ENCODE results near the gene DISC1.

The DISC1 gene

DNA sequence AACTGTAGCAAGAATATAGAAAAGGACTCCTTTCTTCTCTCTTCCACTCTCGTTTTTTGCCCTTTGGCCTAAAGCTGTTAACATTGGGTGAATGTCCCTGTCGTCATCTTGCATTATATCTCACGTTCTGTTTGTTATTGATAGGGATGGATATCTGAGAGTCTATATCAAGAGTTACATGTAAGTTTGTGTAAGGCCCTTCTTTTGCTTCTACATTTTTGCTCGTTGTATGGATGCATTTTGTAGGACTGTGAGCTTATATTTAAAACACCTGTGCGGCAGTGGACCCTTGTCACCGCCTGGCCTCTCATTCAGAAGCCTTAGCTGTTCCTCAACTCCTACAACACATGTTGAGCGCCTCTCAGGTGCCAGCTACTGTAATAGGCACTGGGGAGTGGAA, 211.9 kb downstream of the DISC1 start:
- no peaks in the 10 kb centered on the region for H3K9me3 ChIP-seq (ENCODE audit: control insufficient read depth in 1 of 2, low read length in 2 of 2)
- peaks cover 9 to 14% of the 10 kb centered on the region in 2 donors for H3K4me1 ChIP-seq (ENCODE audit: control insufficient read depth in 1 of 2, insufficient read depth in 2 of 2, low read length in 2 of 2)

GRCh38 chr1:231839999-231840398, 213.4 kb downstream of the DISC1 start:
- H3K27me3 ChIP-seq (ENCODE audit: control insufficient read depth in 1 of 2, insufficient read depth in 2 of 2, low read length in 2 of 2) = no peaks in the 10 kb centered on the region
- peaks cover 10 to 15% of the 10 kb centered on the region in 2 donors for H3K4me1 ChIP-seq (ENCODE audit: control insufficient read depth in 1 of 2, insufficient read depth in 2 of 2, low read length in 2 of 2)
- no peaks in the 10 kb centered on the region for H3K36me3 ChIP-seq (ENCODE audit: control insufficient read depth in 1 of 2, insufficient read depth in 2 of 2, low read length in 2 of 2)
- no peak overlapping the region for H3K9ac ChIP-seq (ENCODE audit: low read depth in 1 of 2, low read length in 2 of 2)
- H3K4me3 ChIP-seq (ENCODE audit: low read depth in 1 of 2, low read length in 2 of 2) = no peak overlapping the region
- no peaks in the 10 kb centered on the region for H3K9me3 ChIP-seq (ENCODE audit: control insufficient read depth in 1 of 2, low read length in 2 of 2)
- H3K27ac ChIP-seq (ENCODE audit: low read depth, low read length) = no peak overlapping the region

More for the DNA sequence above, 211.9 kb downstream of the DISC1 start:
- no peak overlapping the region for H3K9ac ChIP-seq (ENCODE audit: low read depth in 1 of 2, low read length in 2 of 2)
- H3K4me3 ChIP-seq (ENCODE audit: low read depth in 1 of 2, low read length in 2 of 2) = no peak overlapping the region
- no peaks in the 10 kb centered on the region for H3K27me3 ChIP-seq (ENCODE audit: control insufficient read depth in 1 of 2, insufficient read depth in 2 of 2, low read length in 2 of 2)
- H3K27ac ChIP-seq (ENCODE audit: low read depth, low read length) = no peak overlapping the region
- no peaks in the 10 kb centered on the region for H3K36me3 ChIP-seq (ENCODE audit: control insufficient read depth in 1 of 2, insufficient read depth in 2 of 2, low read length in 2 of 2)

DNA sequence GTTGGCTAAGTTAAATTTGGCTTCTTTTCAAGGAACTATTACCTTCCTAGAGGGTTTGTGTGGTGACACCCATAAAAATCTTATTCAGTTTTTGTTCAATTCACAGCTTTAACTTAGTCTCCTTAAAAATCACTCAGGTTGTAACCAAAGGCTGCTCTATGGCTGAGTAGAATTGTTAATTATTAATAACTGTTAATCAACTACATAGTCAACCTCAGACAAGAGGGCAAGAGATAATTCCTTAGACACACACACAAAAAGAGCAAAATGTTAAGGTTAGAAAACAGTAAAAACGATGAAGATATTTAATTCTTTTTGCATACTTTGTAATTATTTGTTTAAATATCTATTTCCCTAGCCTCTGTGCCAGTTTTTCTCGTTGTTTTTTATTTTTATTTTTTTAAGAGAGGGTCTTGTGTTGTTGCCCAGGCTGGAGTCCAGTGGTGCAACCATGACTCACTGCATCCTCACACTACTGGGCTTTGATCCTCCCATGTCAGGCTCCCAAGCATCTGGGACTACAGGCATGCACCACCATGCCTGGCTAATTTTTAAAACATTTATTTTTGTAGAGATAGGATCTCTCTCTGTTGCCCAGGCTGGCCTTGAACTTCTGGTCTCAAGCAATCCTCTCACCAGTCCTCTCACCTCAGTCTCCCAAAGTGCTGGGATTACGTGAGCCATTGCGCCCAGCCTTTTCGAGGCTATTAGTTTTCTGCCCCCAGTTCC, 215.2 kb downstream of the DISC1 start:
- no peaks in the 10 kb centered on the region for H3K27me3 ChIP-seq (ENCODE audit: control insufficient read depth in 1 of 2, insufficient read depth in 2 of 2, low read length in 2 of 2)
- no peaks in the 10 kb centered on the region for H3K36me3 ChIP-seq (ENCODE audit: control insufficient read depth in 1 of 2, insufficient read depth in 2 of 2, low read length in 2 of 2)
- H3K4me1 ChIP-seq (ENCODE audit: control insufficient read depth in 1 of 2, insufficient read depth in 2 of 2, low read length in 2 of 2) = peaks cover 10 to 17% of the 10 kb centered on the region in 2 donors
- no peaks in the 10 kb centered on the region for H3K9me3 ChIP-seq (ENCODE audit: control insufficient read depth in 1 of 2, low read length in 2 of 2)
- no peak overlapping the region for H3K4me3 ChIP-seq (ENCODE audit: low read depth in 1 of 2, low read length in 2 of 2)
- no peak overlapping the region for H3K9ac ChIP-seq (ENCODE audit: low read depth in 1 of 2, low read length in 2 of 2)
- no peak overlapping the region for H3K27ac ChIP-seq (ENCODE audit: low read depth, low read length)

GRCh38 chr1:231842441-231842840, 215.9 kb downstream of the DISC1 start:
- H3K4me1 ChIP-seq (ENCODE audit: control insufficient read depth in 1 of 2, insufficient read depth in 2 of 2, low read length in 2 of 2) = peaks cover 10 to 17% of the 10 kb centered on the region in 2 donors
- no peak overlapping the region for H3K4me3 ChIP-seq (ENCODE audit: low read depth in 1 of 2, low read length in 2 of 2)
- H3K9me3 ChIP-seq (ENCODE audit: control insufficient read depth in 1 of 2, low read length in 2 of 2) = no peaks in the 10 kb centered on the region
- H3K27me3 ChIP-seq (ENCODE audit: control insufficient read depth in 1 of 2, insufficient read depth in 2 of 2, low read length in 2 of 2) = no peaks in the 10 kb centered on the region
- no peak overlapping the region for H3K27ac ChIP-seq (ENCODE audit: low read depth, low read length)
- H3K36me3 ChIP-seq (ENCODE audit: control insufficient read depth in 1 of 2, insufficient read depth in 2 of 2, low read length in 2 of 2) = no peaks in the 10 kb centered on the region
- no peak overlapping the region for H3K9ac ChIP-seq (ENCODE audit: low read depth in 1 of 2, low read length in 2 of 2)

DNA sequence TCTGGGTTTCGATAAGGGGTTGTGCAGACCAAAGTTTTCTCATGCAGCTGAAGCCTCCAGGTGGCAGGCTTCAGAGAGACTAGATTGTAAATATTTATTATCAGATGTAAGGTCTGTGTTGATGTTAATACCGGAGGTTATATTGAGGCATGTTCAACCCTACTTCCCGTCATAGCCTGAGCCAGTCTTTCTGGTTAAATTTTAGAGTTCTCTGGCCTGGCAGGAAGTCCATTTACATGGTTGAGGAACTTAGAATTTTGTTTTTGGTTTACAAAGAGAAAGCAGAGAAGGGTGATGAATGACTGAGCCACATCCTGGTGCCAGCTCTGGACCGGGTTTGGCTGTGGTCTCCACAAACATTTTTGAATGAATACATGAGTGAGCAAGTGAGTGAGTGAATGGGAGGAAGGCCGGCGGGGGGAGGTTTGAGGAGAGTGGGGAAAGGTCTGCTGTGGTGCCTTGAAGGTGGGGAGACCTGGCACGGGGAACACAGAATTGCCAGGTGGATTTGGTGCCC, 218.5 kb downstream of the DISC1 start:
- Histone ChIP-seq H3K4me1 (ENCODE audit: control insufficient read depth in 1 of 2, insufficient read depth in 2 of 2, low read length in 2 of 2) (peaks cover 10 to 17% of the 10 kb centered on the region in 2 donors), H3K27me3 (ENCODE audit: control insufficient read depth in 1 of 2, insufficient read depth in 2 of 2, low read length in 2 of 2) (no peaks in the 10 kb centered on the region), H3K9ac (ENCODE audit: low read depth in 1 of 2, low read length in 2 of 2) (no peak overlapping the region), H3K27ac (ENCODE audit: low read depth, low read length) (no peak overlapping the region), H3K36me3 (ENCODE audit: control insufficient read depth in 1 of 2, insufficient read depth in 2 of 2, low read length in 2 of 2) (no peaks in the 10 kb centered on the region), H3K4me3 (ENCODE audit: low read depth in 1 of 2, low read length in 2 of 2) (no peak overlapping the region), H3K9me3 (ENCODE audit: control insufficient read depth in 1 of 2, low read length in 2 of 2) (no peaks in the 10 kb centered on the region)

DNA sequence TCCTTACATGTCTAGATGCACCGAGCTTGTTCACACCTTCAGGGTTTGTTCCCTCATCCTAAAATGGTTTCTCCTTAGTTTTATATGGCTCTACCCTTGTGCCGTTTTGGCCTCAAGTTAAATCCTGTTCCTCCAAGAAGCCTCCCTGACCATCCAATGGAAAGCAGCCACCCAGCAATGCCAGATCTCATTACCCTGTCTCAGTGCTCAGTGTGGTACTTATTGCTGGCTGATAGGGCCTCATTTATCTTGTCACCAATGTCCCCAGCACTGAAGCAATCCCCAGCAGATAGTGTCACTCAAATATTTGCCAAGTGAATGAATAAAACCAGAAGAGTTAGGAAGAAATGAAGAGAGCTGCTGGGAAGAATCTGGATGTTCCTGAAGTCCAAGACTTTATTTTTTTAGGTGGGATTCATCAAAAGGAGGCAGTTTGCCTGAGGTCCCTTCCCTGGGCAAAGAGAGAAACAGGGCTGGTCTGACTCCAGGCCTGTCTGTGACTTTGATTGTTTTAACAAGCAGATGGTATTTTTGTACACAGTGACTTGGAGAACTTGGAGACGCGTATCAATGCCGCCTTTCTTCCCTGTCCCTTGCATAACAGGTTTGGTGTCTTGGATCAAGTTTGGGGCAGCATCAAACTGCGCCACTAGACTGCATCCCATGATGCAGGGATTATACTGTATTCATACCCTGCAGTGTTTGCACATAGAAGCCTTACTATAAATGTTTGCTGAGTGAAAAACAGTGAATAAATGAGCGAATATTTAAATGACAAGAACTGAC, 221.2 kb downstream of the DISC1 start:
- H3K9ac ChIP-seq (ENCODE audit: low read depth in 1 of 2, low read length in 2 of 2) = no peak overlapping the region
- no peaks in the 10 kb centered on the region for H3K9me3 ChIP-seq (ENCODE audit: control insufficient read depth in 1 of 2, low read length in 2 of 2)
- no peaks in the 10 kb centered on the region for H3K27me3 ChIP-seq (ENCODE audit: control insufficient read depth in 1 of 2, insufficient read depth in 2 of 2, low read length in 2 of 2)
- H3K27ac ChIP-seq (ENCODE audit: low read depth, low read length) = no peak overlapping the region
- H3K4me1 ChIP-seq (ENCODE audit: control insufficient read depth in 1 of 2, insufficient read depth in 2 of 2, low read length in 2 of 2) = peaks cover 5 to 7% of the 10 kb centered on the region in 2 donors
- no peak overlapping the region for H3K4me3 ChIP-seq (ENCODE audit: low read depth in 1 of 2, low read length in 2 of 2)
- H3K36me3 ChIP-seq (ENCODE audit: control insufficient read depth in 1 of 2, insufficient read depth in 2 of 2, low read length in 2 of 2) = no peaks in the 10 kb centered on the region

GRCh38 chr1:231849981-231850380, 223.4 kb downstream of the DISC1 start:
- H3K27ac ChIP-seq (ENCODE audit: low read depth, low read length) = no peak overlapping the region
- H3K9me3 ChIP-seq (ENCODE audit: control insufficient read depth in 1 of 2, low read length in 2 of 2) = no peaks in the 10 kb centered on the region
- no peak overlapping the region for H3K4me3 ChIP-seq (ENCODE audit: low read depth in 1 of 2, low read length in 2 of 2)
- peaks cover 4 to 7% of the 10 kb centered on the region in 2 donors for H3K4me1 ChIP-seq (ENCODE audit: control insufficient read depth in 1 of 2, insufficient read depth in 2 of 2, low read length in 2 of 2)
- H3K36me3 ChIP-seq (ENCODE audit: control insufficient read depth in 1 of 2, insufficient read depth in 2 of 2, low read length in 2 of 2) = no peaks in the 10 kb centered on the region
- H3K27me3 ChIP-seq (ENCODE audit: control insufficient read depth in 1 of 2, insufficient read depth in 2 of 2, low read length in 2 of 2) = no peaks in the 10 kb centered on the region
- no peak overlapping the region for H3K9ac ChIP-seq (ENCODE audit: low read depth in 1 of 2, low read length in 2 of 2)

DNA sequence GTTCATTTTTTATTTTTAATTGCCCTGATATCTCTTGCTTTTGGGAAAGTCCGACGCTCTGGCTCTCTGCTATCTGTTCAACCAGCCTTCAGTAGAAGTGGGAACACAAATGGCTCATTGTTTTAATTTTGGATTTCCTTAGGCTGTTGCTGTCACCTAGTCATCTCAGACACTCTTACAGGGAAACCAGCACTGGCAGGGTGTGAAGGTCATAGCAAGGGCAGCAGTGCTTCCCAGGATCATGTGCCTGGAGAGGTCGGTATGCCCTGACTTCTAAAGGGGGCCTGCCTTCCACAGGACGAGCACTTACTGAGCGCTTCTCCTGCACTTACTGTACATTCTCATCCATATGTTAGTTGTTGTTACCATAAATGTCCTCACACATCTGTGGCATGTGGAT, 224.2 kb downstream of the DISC1 start:
- H3K9ac ChIP-seq (ENCODE audit: low read depth in 1 of 2, low read length in 2 of 2) = no peak overlapping the region
- no peaks in the 10 kb centered on the region for H3K9me3 ChIP-seq (ENCODE audit: control insufficient read depth in 1 of 2, low read length in 2 of 2)
- H3K27ac ChIP-seq (ENCODE audit: low read depth, low read length) = no peak overlapping the region
- H3K27me3 ChIP-seq (ENCODE audit: control insufficient read depth in 1 of 2, insufficient read depth in 2 of 2, low read length in 2 of 2) = no peaks in the 10 kb centered on the region
- no peaks in the 10 kb centered on the region for H3K4me1 ChIP-seq (ENCODE audit: control insufficient read depth in 1 of 2, insufficient read depth in 2 of 2, low read length in 2 of 2)
- no peak overlapping the region for H3K4me3 ChIP-seq (ENCODE audit: low read depth in 1 of 2, low read length in 2 of 2)
- no peaks in the 10 kb centered on the region for H3K36me3 ChIP-seq (ENCODE audit: control insufficient read depth in 1 of 2, insufficient read depth in 2 of 2, low read length in 2 of 2)

GRCh38 chr1:231853588-231854207, 227.1 kb downstream of the DISC1 start:
- H3K9ac ChIP-seq (ENCODE audit: low read depth in 1 of 2, low read length in 2 of 2) = no peak overlapping the region
- H3K36me3 ChIP-seq (ENCODE audit: control insufficient read depth in 1 of 2, insufficient read depth in 2 of 2, low read length in 2 of 2) = no peaks in the 10 kb centered on the region
- H3K27me3 ChIP-seq (ENCODE audit: control insufficient read depth in 1 of 2, insufficient read depth in 2 of 2, low read length in 2 of 2) = no peaks in the 10 kb centered on the region
- no peak overlapping the region for H3K4me3 ChIP-seq (ENCODE audit: low read depth in 1 of 2, low read length in 2 of 2)
- no peak overlapping the region for H3K27ac ChIP-seq (ENCODE audit: low read depth, low read length)
- H3K9me3 ChIP-seq (ENCODE audit: control insufficient read depth in 1 of 2, low read length in 2 of 2) = no peaks in the 10 kb centered on the region
- H3K4me1 ChIP-seq (ENCODE audit: control insufficient read depth in 1 of 2, insufficient read depth in 2 of 2, low read length in 2 of 2) = no peaks in the 10 kb centered on the region

GRCh38 chr1:231855361-231855760, 228.8 kb downstream of the DISC1 start:
- Histone ChIP-seq H3K4me1 (ENCODE audit: control insufficient read depth in 1 of 2, insufficient read depth in 2 of 2, low read length in 2 of 2) (no peaks in the 10 kb centered on the region), H3K4me3 (ENCODE audit: low read depth in 1 of 2, low read length in 2 of 2) (no peak overlapping the region), H3K36me3 (ENCODE audit: control insufficient read depth in 1 of 2, insufficient read depth in 2 of 2, low read length in 2 of 2) (no peaks in the 10 kb centered on the region), H3K27ac (ENCODE audit: low read depth, low read length) (no peak overlapping the region), H3K9me3 (ENCODE audit: control insufficient read depth in 1 of 2, low read length in 2 of 2) (no peaks in the 10 kb centered on the region), H3K27me3 (ENCODE audit: control insufficient read depth in 1 of 2, insufficient read depth in 2 of 2, low read length in 2 of 2) (no peaks in the 10 kb centered on the region), H3K9ac (ENCODE audit: low read depth in 1 of 2, low read length in 2 of 2) (no peak overlapping the region)
